Central memory CD4-positive, alpha-beta T cell (primary cell): ENCODE measurements around the gene CNTN4.

Experiments
- DNase-seq: peaks from one replicate; pipeline ENCODE4 v3.0.0; 2022

Gene CNTN4

GRCh38 chr3:2153547-2153946, 54.9 kb downstream of the CNTN4 start:
- no peak for DNase-seq

- no peak for DNase-seq
Observed at GRCh38 chr3:2154621-2155020, 56.0 kb downstream of the CNTN4 start.

- no peak for DNase-seq
Observed at GRCh38 chr3:2156244-2156847, 57.7 kb downstream of the CNTN4 start.

GRCh38 chr3:2158828-2159227, 60.2 kb downstream of the CNTN4 start:
- DNase-seq = no peak

GRCh38 chr3:2166552-2166951, 67.9 kb downstream of the CNTN4 start:
- no peak for DNase-seq

- DNase-seq = no peak
Observed at GRCh38 chr3:2172561-2173171, 74.0 kb downstream of the CNTN4 start.

- no peak for DNase-seq
Observed at GRCh38 chr3:2180634-2181033, 82.0 kb downstream of the CNTN4 start.

- DNase-seq = no peak
Observed at GRCh38 chr3:2198776-2199279, 100.2 kb downstream of the CNTN4 start.

GRCh38 chr3:2204054-2204453, 105.4 kb downstream of the CNTN4 start:
- no peak for DNase-seq

GRCh38 chr3:2205692-2206091, 107.0 kb downstream of the CNTN4 start:
- DNase-seq = no peak

GRCh38 chr3:2206536-2206935, 107.9 kb downstream of the CNTN4 start:
- DNase-seq = no peak

- DNase-seq = no peak
Observed at GRCh38 chr3:2211568-2211967, 112.9 kb downstream of the CNTN4 start.

- no peak for DNase-seq
Observed at GRCh38 chr3:2212206-2212605, 113.5 kb downstream of the CNTN4 start.

- DNase-seq = no peak
Observed at GRCh38 chr3:2218375-2218774, 119.7 kb downstream of the CNTN4 start.

- DNase-seq = no peak
Observed at GRCh38 chr3:2218816-2219215, 120.2 kb downstream of the CNTN4 start.

GRCh38 chr3:2236203-2236602, 137.5 kb downstream of the CNTN4 start:
- DNase-seq = no peak

- no peak for DNase-seq
Observed at GRCh38 chr3:2244137-2244536, 145.5 kb downstream of the CNTN4 start.

- DNase-seq = no peak
Observed at GRCh38 chr3:2246873-2247648, 148.4 kb downstream of the CNTN4 start.

GRCh38 chr3:2247831-2248230, 149.2 kb downstream of the CNTN4 start:
- DNase-seq = no peak

GRCh38 chr3:2250783-2251182, 152.1 kb downstream of the CNTN4 start:
- DNase-seq = no peak

GRCh38 chr3:2261747-2262146, 163.1 kb downstream of the CNTN4 start:
- DNase-seq = no peak

- no peak for DNase-seq
Observed at GRCh38 chr3:2262204-2262603, 163.5 kb downstream of the CNTN4 start.

GRCh38 chr3:2266606-2267005, 167.9 kb downstream of the CNTN4 start:
- no peak for DNase-seq

- DNase-seq = no peak
Observed at GRCh38 chr3:2268779-2269178, 170.1 kb downstream of the CNTN4 start.
